ENCODE data around the gene M1AP. TPM values are rescaled to one million over a fixed set of nuclear protein-coding genes. Genes with fewer than 3 reads are reported as not detected.

Gene M1AP, protein sequence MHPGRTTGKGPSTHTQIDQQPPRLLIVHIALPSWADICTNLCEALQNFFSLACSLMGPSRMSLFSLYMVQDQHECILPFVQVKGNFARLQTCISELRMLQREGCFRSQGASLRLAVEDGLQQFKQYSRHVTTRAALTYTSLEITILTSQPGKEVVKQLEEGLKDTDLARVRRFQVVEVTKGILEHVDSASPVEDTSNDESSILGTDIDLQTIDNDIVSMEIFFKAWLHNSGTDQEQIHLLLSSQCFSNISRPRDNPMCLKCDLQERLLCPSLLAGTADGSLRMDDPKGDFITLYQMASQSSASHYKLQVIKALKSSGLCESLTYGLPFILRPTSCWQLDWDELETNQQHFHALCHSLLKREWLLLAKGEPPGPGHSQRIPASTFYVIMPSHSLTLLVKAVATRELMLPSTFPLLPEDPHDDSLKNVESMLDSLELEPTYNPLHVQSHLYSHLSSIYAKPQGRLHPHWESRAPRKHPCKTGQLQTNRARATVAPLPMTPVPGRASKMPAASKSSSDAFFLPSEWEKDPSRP
- not detected for polyA plus RNA-seq

DNA sequence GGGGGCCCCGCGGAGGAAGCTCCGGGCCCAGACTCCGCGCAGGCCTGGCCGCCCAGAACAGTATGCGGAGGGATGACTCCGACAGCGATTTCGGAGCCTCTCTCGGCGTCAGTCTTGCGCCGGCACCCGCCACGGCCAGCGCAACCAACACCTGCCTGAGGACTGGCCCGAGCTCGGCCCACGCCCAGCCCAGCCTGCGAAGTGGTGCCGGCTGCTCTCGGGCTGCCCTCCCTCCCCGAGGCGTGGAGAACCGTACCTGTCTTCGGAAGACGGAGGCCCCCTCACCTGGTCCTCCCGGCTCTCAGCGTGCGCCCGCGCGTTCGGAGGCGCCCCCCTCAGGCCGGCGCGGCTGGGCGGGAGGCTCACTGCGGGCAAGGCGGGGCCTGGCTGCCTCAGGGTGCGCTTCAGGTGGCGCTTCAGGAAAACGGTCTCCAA, at the start of gene M1AP:
M1AP (minus strand) TSS at position 322 of the 435 bp plus-strand sequence. CDS start 8,055 bp downstream, outside the sequence.
- Mint-ChIP-seq H3K27me3 (peaks cover 16% of the 10 kb centered on the region), H3K4me3 (peak within 1 kb of the TSS in 2 of 4 donors; percentile 46 to 83), H3K9me3 (no peaks in the 10 kb centered on the region), H3K27ac (peak within 1 kb of the TSS in 2 of 3 donors; percentile 23 to 44), H3K36me3 (no peaks in the 10 kb centered on the region), H3K4me1 (peaks cover 2 to 4% (median 3%) of the 10 kb centered on the region in 3 donors)

GRCh38 chr2:74696829-74697228, 48.7 kb upstream of the M1AP start:
- peaks cover 4% of the 10 kb centered on the region for H3K27me3 Mint-ChIP-seq
- peaks cover 0 to 7% (median 6%) of the 10 kb centered on the region in 3 donors for H3K4me1 Mint-ChIP-seq
- H3K9me3 Mint-ChIP-seq, result no peaks in the 10 kb centered on the region
- H3K27ac Mint-ChIP-seq, result no peak overlapping the region
- no peak overlapping the region for H3K4me3 Mint-ChIP-seq
- H3K36me3 Mint-ChIP-seq, result peaks cover 4% of the 10 kb centered on the region

DNA sequence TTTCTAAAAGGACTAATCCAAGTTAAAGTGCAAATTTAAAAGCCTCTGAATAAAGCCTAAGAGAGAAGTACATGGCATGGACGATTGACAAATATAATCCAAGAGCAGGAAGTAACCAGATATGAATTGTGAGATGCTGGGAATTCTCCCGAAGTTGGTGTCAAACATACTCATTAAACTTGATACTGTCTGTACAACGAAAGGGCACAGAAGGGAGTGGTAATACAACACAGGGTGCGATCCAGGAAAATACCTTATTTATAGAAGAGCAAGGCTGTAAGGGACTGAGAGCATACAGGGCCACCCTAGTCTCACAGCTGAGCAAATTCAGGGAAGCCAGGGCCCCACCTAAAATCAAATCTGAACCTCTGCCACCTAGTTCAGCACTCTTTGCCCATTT, 47.5 kb upstream of the M1AP start:
- H3K27ac Mint-ChIP-seq, result no peak overlapping the region
- no peak overlapping the region for H3K4me3 Mint-ChIP-seq
- peaks cover 4% of the 10 kb centered on the region for H3K36me3 Mint-ChIP-seq
- H3K9me3 Mint-ChIP-seq, result no peaks in the 10 kb centered on the region
- peaks cover 4% of the 10 kb centered on the region for H3K27me3 Mint-ChIP-seq
- peaks cover 0 to 6% (median 5%) of the 10 kb centered on the region in 3 donors for H3K4me1 Mint-ChIP-seq

- peaks cover 2% of the 10 kb centered on the region for H3K27me3 Mint-ChIP-seq
- H3K4me1 Mint-ChIP-seq, result peaks cover 0 to 3% (median 2%) of the 10 kb centered on the region in 3 donors
- H3K27ac Mint-ChIP-seq, result no peak overlapping the region
- no peak overlapping the region for H3K4me3 Mint-ChIP-seq
- H3K9me3 Mint-ChIP-seq, result no peaks in the 10 kb centered on the region
- peaks cover 4% of the 10 kb centered on the region for H3K36me3 Mint-ChIP-seq
Measured at GRCh38 chr2:74694281-74694680, 46.2 kb upstream of the M1AP start.

DNA sequence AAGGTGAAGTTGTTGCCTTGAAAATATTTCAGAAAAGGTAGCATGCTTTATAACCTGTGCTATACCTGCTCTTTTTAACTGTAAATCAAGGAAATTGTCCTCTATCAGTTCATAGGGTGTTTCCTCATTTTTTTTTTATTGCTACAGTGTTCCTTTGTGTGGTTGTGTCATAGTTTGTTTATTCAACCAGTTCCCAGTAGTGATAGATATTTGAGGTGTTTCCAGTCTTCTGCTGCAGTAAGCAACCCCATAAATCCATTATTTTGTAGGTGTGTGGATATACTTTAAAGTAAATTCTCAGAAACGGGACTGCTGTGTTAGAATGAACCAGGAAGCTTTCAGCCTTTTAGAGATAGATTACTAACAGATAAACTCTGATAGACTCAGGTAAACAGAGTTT, 45.5 kb upstream of the M1AP start:
- no peaks in the 10 kb centered on the region for H3K9me3 Mint-ChIP-seq
- H3K4me3 Mint-ChIP-seq, result no peak overlapping the region
- H3K36me3 Mint-ChIP-seq, result peaks cover 2% of the 10 kb centered on the region
- peaks cover 2% of the 10 kb centered on the region for H3K27me3 Mint-ChIP-seq
- peaks cover 0 to 3% (median 2%) of the 10 kb centered on the region in 3 donors for H3K4me1 Mint-ChIP-seq
- no peak overlapping the region for H3K27ac Mint-ChIP-seq

- Mint-ChIP-seq H3K27ac (no peak overlapping the region), H3K4me1 (peaks cover 0 to 3% (median 2%) of the 10 kb centered on the region in 3 donors), H3K36me3 (peaks cover 2% of the 10 kb centered on the region), H3K4me3 (no peak overlapping the region), H3K27me3 (peaks cover 2% of the 10 kb centered on the region), H3K9me3 (no peaks in the 10 kb centered on the region)
Measured at GRCh38 chr2:74693213-74693612, 45.1 kb upstream of the M1AP start.

- H3K4me3 Mint-ChIP-seq, result no peak overlapping the region
- no peaks in the 10 kb centered on the region for H3K9me3 Mint-ChIP-seq
- H3K36me3 Mint-ChIP-seq, result peaks cover 2% of the 10 kb centered on the region
- peaks cover 0 to 3% (median 2%) of the 10 kb centered on the region in 3 donors for H3K4me1 Mint-ChIP-seq
- H3K27ac Mint-ChIP-seq, result no peak overlapping the region
- peaks cover 2% of the 10 kb centered on the region for H3K27me3 Mint-ChIP-seq
Measured at GRCh38 chr2:74691929-74692328, 43.8 kb upstream of the M1AP start.

- peaks cover 0 to 3% (median 2%) of the 10 kb centered on the region in 3 donors for H3K4me1 Mint-ChIP-seq
- peaks cover 2% of the 10 kb centered on the region for H3K27me3 Mint-ChIP-seq
- peaks cover 2% of the 10 kb centered on the region for H3K36me3 Mint-ChIP-seq
- H3K27ac Mint-ChIP-seq, result no peak overlapping the region
- H3K4me3 Mint-ChIP-seq, result no peak overlapping the region
- no peaks in the 10 kb centered on the region for H3K9me3 Mint-ChIP-seq
Measured at GRCh38 chr2:74690571-74690970, 42.4 kb upstream of the M1AP start.

DNA sequence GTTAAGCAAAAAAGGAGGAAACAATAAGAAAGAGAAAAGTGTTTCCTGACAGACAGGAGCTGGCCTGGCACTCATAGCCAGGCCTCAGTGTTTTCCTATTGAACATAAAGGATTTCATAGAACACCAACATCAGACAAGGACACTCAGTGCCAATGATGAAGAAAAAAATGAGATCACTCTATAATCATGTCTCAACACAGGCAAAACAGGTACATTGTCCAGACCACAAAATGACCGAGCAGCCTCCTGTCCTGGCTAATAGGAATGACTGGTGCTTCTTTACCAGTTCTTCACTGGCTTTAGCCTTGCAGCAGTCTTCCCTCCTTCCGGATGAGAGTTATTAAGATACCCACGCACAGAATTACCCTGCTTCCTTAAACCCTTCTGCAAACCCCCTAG, 41.5 kb upstream of the M1AP start:
- no peaks in the 10 kb centered on the region for H3K36me3 Mint-ChIP-seq
- no peaks in the 10 kb centered on the region for H3K9me3 Mint-ChIP-seq
- H3K27me3 Mint-ChIP-seq, result no peaks in the 10 kb centered on the region
- H3K27ac Mint-ChIP-seq, result peak overlapping the region in 1 of 3 donors; percentile 6
- peak overlapping the region in 1 of 4 donors; percentile 6 for H3K4me3 Mint-ChIP-seq
- peaks cover 0 to 3% (median 2%) of the 10 kb centered on the region in 3 donors for H3K4me1 Mint-ChIP-seq

DNA sequence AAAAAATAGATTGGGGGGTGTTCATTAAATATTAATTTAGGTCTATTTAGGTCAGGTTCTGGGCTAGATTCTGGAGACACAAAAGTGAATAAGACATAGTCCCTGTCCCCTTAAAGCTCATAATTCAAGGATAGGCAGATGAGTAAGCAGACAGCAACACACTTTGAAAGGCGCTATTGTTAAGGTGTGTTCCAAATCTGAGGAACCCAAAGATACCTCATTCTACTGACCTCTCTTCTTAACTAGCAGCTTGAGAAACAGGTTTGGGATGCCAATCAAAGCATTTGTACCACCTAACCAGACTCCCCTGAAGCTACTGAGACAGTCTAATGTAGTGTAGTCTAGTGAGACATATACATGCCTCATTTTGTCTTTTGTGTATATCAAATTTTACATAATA, 40.8 kb upstream of the M1AP start:
- Mint-ChIP-seq H3K36me3 (no peaks in the 10 kb centered on the region), H3K4me1 (peaks cover 0 to 3% (median 2%) of the 10 kb centered on the region in 3 donors), H3K9me3 (no peaks in the 10 kb centered on the region), H3K27ac (no peak overlapping the region), H3K4me3 (no peak overlapping the region), H3K27me3 (no peaks in the 10 kb centered on the region)

DNA sequence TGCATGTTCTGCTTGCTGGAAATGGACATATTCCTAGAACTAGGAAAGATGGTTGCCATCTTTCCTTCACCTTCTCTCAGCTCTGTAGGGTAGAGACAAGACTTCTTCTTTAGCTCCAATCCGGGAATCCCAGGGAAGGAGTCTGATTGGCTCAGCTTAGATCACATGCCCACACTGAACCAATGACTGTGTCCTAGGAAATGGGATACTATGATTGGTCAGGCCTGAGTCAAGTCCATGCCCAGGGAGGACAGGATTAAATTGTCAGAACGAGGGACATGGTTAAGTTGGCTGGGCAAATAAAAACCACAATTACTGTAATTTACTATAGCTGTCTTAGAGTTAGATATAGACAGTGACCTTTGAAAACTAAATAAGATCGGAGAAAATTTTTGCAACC, 37.3 kb upstream of the M1AP start:
- Mint-ChIP-seq H3K4me1 (no peaks in the 10 kb centered on the region), H3K4me3 (no peak overlapping the region), H3K36me3 (peaks cover 5% of the 10 kb centered on the region), H3K27me3 (no peaks in the 10 kb centered on the region), H3K9me3 (no peaks in the 10 kb centered on the region), H3K27ac (no peak overlapping the region)

DNA sequence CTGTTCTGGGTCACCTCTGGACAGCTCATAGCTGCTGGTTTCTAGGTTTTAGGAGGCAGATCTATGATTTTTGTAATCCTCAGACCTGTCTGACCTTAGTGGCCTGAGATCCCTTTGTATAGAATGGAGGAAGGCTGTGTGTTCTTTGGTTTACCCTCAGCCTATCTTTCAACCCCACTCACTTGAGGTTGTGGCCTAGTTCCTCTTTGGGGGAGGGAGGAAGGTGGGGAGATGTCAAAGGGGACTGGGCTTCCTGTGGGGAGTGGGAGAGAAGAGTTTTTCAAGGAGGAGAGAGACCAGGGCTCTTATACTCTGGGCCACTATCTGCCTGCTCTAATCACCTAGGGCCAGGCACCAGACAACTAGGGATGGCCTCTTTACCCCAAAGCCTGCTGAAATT, 34.4 kb upstream of the M1AP start:
- H3K27me3 Mint-ChIP-seq, result no peaks in the 10 kb centered on the region
- H3K4me1 Mint-ChIP-seq, result no peaks in the 10 kb centered on the region
- no peak overlapping the region for H3K27ac Mint-ChIP-seq
- no peak overlapping the region for H3K4me3 Mint-ChIP-seq
- peaks cover 6% of the 10 kb centered on the region for H3K36me3 Mint-ChIP-seq
- H3K9me3 Mint-ChIP-seq, result no peaks in the 10 kb centered on the region

DNA sequence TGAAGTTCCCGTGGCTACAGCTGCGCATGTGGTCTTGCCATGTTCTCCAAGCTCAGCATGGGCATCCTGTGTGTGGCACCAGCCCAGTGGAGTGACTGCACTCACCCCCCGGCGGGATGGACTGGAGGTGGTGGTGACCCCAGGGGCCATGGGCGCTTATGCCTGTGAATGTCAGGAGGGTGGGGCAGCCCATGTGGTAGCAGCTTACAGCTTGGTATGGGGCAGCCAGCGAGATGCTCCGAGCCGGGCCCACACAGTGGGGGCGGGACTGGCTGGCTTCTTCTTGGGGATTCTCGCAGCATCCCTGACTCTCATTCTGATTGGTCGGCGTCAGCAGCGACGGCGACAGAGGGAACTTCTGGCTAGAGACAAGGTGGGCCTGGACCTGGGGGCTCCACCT, 31.5 kb upstream of the M1AP start:
- H3K4me3 Mint-ChIP-seq, result no peak overlapping the region

GRCh38 chr2:74676331-74676730, 28.2 kb upstream of the M1AP start:
- no peaks in the 10 kb centered on the region for H3K27me3 Mint-ChIP-seq
- H3K4me1 Mint-ChIP-seq, result peaks cover 0 to 1% (median 0%) of the 10 kb centered on the region in 3 donors
- H3K9me3 Mint-ChIP-seq, result no peaks in the 10 kb centered on the region
- no peak overlapping the region for H3K27ac Mint-ChIP-seq
- H3K4me3 Mint-ChIP-seq, result no peak overlapping the region
- peaks cover 11% of the 10 kb centered on the region for H3K36me3 Mint-ChIP-seq

More for the DNA sequence above, 31.5 kb upstream of the M1AP start:
- peaks cover 0 to 1% (median 0%) of the 10 kb centered on the region in 3 donors for H3K4me1 Mint-ChIP-seq
- H3K27me3 Mint-ChIP-seq, result no peaks in the 10 kb centered on the region
- H3K27ac Mint-ChIP-seq, result no peak overlapping the region
- H3K36me3 Mint-ChIP-seq, result peaks cover 10% of the 10 kb centered on the region
- no peaks in the 10 kb centered on the region for H3K9me3 Mint-ChIP-seq

- H3K4me3 Mint-ChIP-seq, result no peak overlapping the region
- H3K36me3 Mint-ChIP-seq, result peaks cover 17% of the 10 kb centered on the region
- no peak overlapping the region for H3K27ac Mint-ChIP-seq
- no peaks in the 10 kb centered on the region for H3K9me3 Mint-ChIP-seq
- peaks cover 0 to 1% (median 0%) of the 10 kb centered on the region in 3 donors for H3K4me1 Mint-ChIP-seq
- no peaks in the 10 kb centered on the region for H3K27me3 Mint-ChIP-seq
Measured at GRCh38 chr2:74675090-74675489, 27.0 kb upstream of the M1AP start.

Measured in IgD-negative memory B cell (primary cell).